Adipocyte (in vitro differentiated cells): ENCODE measurements around the gene CDH4.
"Not testable (repeated sequence)": the region's sequence is repeated elsewhere in the genome, so short reads cannot be mapped to it uniquely, and the experiment has no call there.

Source experiments
- DNase-seq: peaks from one replicate; pipeline ENCODE4 v3.0.0-alpha.2; 2015; ENCODE audit warnings: low read depth
- H3K27me3 ChIP-seq: replicated peaks from 2 replicates; pipeline ENCODE4 v1.7.0; 2013; ENCODE audit warnings: mild to moderate bottlenecking, low read length, moderate library complexity; ENCODE audit not compliant: control insufficient read depth, insufficient read depth
- H3K36me3 ChIP-seq: 2 replicates; pipeline ENCODE4 v1.7.0; 2013; ENCODE audit warnings: low read length, mild to moderate bottlenecking, moderate library complexity; ENCODE audit not compliant: control insufficient read depth, insufficient read depth, severe bottlenecking
- H3K4me1 ChIP-seq: 2 replicates; pipeline ENCODE4 v1.7.0; 2013; ENCODE audit warnings: mild to moderate bottlenecking, low read length, moderate library complexity; ENCODE audit not compliant: control insufficient read depth, insufficient read depth
- H3K4me3 ChIP-seq: 2 replicates; pipeline ENCODE4 v1.7.0; 2013; ENCODE audit warnings: mild to moderate bottlenecking, low read length, moderate library complexity
- H3K9ac ChIP-seq: 2 replicates; pipeline ENCODE4 v1.7.0; 2013; ENCODE audit warnings: mild to moderate bottlenecking, low read length, moderate library complexity
- H3K9me3 ChIP-seq: 2 replicates; pipeline ENCODE4 v1.7.0; 2013; ENCODE audit warnings: mild to moderate bottlenecking, low read length, moderate library complexity; ENCODE audit not compliant: control insufficient read depth

CDH4 gene

DNA sequence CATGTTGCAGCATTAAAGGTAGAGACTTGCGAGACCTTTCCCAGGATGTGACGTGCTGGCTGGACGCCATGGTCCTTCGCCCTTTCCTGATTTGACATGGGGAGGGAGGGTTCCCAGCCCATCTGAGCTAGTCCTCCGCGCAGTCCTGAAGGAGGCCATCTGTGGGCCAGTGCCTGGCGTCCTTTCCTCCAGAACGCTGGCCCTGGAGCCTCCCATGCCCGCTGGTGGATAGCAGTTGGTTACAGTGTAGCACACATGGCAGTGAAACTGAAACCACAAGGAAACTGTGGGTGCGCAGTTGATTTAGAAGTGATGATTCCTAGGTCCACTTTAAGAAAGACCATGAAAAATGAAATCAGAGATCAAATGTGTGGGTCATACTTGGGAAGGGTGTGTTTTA lies 193.7 kb downstream of the CDH4 start:
- no peak for DNase-seq
- H3K27me3 ChIP-seq = peaks cover 16% of the 10 kb centered on the region
- no peak overlapping the region for H3K9ac ChIP-seq
- H3K4me1 ChIP-seq = no peaks in the 10 kb centered on the region
- H3K36me3 ChIP-seq = no peaks in the 10 kb centered on the region
- no peak overlapping the region for H3K4me3 ChIP-seq
- no peaks in the 10 kb centered on the region for H3K9me3 ChIP-seq

GRCh38 chr20:61447952-61448351 lies 195.9 kb downstream of the CDH4 start:
- no peak overlapping the region for H3K4me3 ChIP-seq
- no peaks in the 10 kb centered on the region for H3K9me3 ChIP-seq
- DNase-seq = no peak
- peaks cover 7% of the 10 kb centered on the region for H3K27me3 ChIP-seq
- no peaks in the 10 kb centered on the region for H3K36me3 ChIP-seq
- no peaks in the 10 kb centered on the region for H3K4me1 ChIP-seq
- no peak overlapping the region for H3K9ac ChIP-seq

- H3K4me3 ChIP-seq = no peak overlapping the region
- peaks cover 3% of the 10 kb centered on the region for H3K27me3 ChIP-seq
- H3K4me1 ChIP-seq = no peaks in the 10 kb centered on the region
- H3K9ac ChIP-seq = no peak overlapping the region
- H3K9me3 ChIP-seq = no peaks in the 10 kb centered on the region
- DNase-seq = no peak
- no peaks in the 10 kb centered on the region for H3K36me3 ChIP-seq
Observed at GRCh38 chr20:61448386-61448785, 196.3 kb downstream of the CDH4 start.

- Histone ChIP-seq H3K27me3 (no peaks in the 10 kb centered on the region), H3K9me3 (no peaks in the 10 kb centered on the region), H3K4me3 (no peak overlapping the region), H3K36me3 (no peaks in the 10 kb centered on the region), H3K4me1 (no peaks in the 10 kb centered on the region), H3K9ac (no peak overlapping the region)
- DNase-seq = no peak
Observed at GRCh38 chr20:61449057-61449609, 197.1 kb downstream of the CDH4 start.

- Histone ChIP-seq H3K9ac (no peak overlapping the region), H3K4me3 (no peak overlapping the region), H3K36me3 (no peaks in the 10 kb centered on the region), H3K4me1 (no peaks in the 10 kb centered on the region), H3K27me3 (no peaks in the 10 kb centered on the region), H3K9me3 (no peaks in the 10 kb centered on the region)
- no peak for DNase-seq
Observed at GRCh38 chr20:61449916-61450315, 197.9 kb downstream of the CDH4 start.

- Histone ChIP-seq H3K9ac (no peak overlapping the region), H3K27me3 (no peaks in the 10 kb centered on the region), H3K9me3 (no peaks in the 10 kb centered on the region), H3K36me3 (no peaks in the 10 kb centered on the region), H3K4me3 (no peak overlapping the region), H3K4me1 (no peaks in the 10 kb centered on the region)
- no peak for DNase-seq
Observed at GRCh38 chr20:61450549-61450948, 198.5 kb downstream of the CDH4 start.

- Histone ChIP-seq H3K9ac (no peak overlapping the region), H3K27me3 (no peaks in the 10 kb centered on the region), H3K4me1 (no peaks in the 10 kb centered on the region), H3K36me3 (no peaks in the 10 kb centered on the region), H3K4me3 (no peak overlapping the region), H3K9me3 (no peaks in the 10 kb centered on the region)
- no peak for DNase-seq
Observed at GRCh38 chr20:61451009-61451408, 198.9 kb downstream of the CDH4 start.

- Histone ChIP-seq H3K36me3 (no peaks in the 10 kb centered on the region), H3K9ac (no peak overlapping the region), H3K4me1 (no peaks in the 10 kb centered on the region), H3K4me3 (no peak overlapping the region), H3K9me3 (no peaks in the 10 kb centered on the region), H3K27me3 (no peaks in the 10 kb centered on the region)
- DNase-seq = no peak
Observed at GRCh38 chr20:61451953-61452352, 199.9 kb downstream of the CDH4 start.

DNA sequence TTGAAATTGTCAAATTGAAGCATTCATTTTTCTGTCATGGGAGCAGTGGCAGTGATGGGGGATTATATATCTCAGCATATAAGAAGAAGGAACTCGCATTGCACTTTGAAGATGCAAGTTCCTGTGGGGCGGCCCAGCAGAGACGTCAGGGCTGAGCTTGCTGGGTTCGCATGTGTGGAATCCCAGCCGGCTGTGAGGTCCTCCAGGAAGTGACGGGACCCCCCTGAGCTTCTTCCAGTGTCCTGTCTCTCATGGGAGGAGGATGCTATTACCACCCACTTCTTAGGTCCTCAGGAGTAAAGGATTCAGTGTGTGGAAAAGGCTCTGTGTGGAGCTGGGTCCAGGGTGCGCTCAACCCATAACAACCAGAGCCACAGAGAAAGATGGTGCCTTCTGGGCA lies 201.2 kb downstream of the CDH4 start:
- Histone ChIP-seq H3K27me3 (no peaks in the 10 kb centered on the region), H3K9me3 (no peaks in the 10 kb centered on the region), H3K36me3 (no peaks in the 10 kb centered on the region), H3K4me1 (no peaks in the 10 kb centered on the region), H3K4me3 (no peak overlapping the region), H3K9ac (no peak overlapping the region)
- DNase-seq = no peak

DNA sequence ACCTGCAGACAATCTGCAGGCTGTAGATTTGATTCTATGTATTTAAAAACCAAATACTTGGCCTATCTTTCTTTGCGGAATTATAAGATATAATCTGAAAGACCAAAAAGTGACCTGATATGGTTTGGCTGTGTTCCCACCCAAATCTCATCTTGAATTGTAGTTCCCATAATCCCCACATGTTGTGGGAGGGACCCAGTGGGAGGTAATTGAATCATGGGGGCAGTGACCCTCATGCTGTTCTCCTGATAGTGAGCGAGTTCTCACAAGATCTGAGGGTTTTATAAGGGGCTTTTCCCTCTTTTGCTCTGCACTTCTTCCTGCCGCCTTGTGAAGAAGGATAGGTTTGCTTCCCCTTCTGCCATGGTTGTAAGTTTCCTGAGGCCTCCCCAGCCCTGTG lies 201.6 kb downstream of the CDH4 start:
- H3K36me3 ChIP-seq, H3K4me1 ChIP-seq, H3K9me3 ChIP-seq, H3K27me3 ChIP-seq, DNase-seq, H3K9ac ChIP-seq, H3K4me3 ChIP-seq: not testable (repeated sequence)

DNA sequence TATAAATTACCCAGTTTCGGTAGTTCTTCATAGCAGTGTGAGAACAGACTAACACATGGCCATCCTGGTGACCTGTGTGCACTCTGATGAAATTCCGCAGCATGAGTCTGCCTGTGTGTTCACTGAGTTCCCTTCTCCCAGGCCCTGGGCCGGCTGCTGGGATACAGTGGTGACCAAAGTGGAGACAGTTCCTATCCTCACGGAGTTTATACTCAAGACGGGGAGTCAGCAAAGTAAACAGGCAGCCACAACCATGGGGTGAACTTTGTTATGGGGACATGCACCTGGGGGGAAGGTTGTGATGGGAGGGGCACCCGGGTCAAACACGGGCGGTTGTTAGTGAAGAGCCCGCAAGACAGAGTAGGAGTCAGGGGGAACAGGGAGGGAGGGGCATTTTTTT lies 202.0 kb downstream of the CDH4 start:
- H3K9me3 ChIP-seq = no peaks in the 10 kb centered on the region
- no peak for DNase-seq
- no peaks in the 10 kb centered on the region for H3K27me3 ChIP-seq
- H3K36me3 ChIP-seq = no peaks in the 10 kb centered on the region
- no peak overlapping the region for H3K9ac ChIP-seq
- H3K4me1 ChIP-seq = no peaks in the 10 kb centered on the region
- no peak overlapping the region for H3K4me3 ChIP-seq

- no peak overlapping the region for H3K9ac ChIP-seq
- H3K4me1 ChIP-seq = no peaks in the 10 kb centered on the region
- DNase-seq = no peak
- H3K4me3 ChIP-seq = no peak overlapping the region
- no peaks in the 10 kb centered on the region for H3K36me3 ChIP-seq
- H3K27me3 ChIP-seq = no peaks in the 10 kb centered on the region
- H3K9me3 ChIP-seq = no peaks in the 10 kb centered on the region
Observed at GRCh38 chr20:61455508-61456215, 203.6 kb downstream of the CDH4 start.
